ENCODE results near the gene HCN4.
"Not testable (repeated sequence)": the region's sequence is repeated elsewhere in the genome, so short reads cannot be mapped to it uniquely, and the experiment has no call there.

The HCN4 gene

GRCh38 chr15:73325191-73325861 is 43.4 kb downstream of the HCN4 start:
- no peak for DNase-seq (ENCODE audit: low spot score)

DNA sequence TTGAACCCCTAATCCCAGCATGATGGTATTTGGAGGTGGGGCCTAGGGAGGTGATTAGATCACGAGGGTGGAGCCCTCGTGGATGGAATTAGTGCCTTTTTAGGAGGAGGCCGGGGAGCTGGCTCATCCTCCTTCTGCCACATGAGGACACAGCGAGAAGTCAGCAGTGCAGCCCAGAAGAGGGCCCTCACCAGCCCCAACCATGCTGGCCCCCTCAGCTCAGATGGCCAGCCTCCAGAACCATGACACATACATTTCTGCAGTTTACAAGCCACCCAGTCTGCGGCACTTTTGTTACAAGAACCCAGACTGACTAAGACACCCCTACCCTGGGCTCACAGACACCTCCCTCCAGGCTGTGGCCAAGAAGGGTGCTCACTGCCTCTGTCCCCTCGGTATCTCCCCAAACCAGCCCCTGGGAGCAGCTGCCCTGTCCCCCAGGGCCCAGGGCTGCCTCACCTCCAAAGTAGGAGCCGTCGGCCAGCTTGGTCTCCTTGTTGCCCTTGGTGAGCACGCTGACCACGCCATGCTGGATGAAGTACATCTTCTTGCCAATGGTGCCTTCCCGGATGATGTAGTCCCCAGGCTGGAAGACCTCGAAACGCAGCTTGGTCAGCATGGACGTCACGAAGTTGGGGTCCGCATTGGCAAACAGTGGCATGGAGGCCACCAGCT is 44.1 kb downstream of the HCN4 start:
- no peak for DNase-seq (ENCODE audit: low spot score)

GRCh38 chr15:73323956-73324355 is 44.8 kb downstream of the HCN4 start:
- DNase-seq (ENCODE audit: low spot score), result no peak

DNA sequence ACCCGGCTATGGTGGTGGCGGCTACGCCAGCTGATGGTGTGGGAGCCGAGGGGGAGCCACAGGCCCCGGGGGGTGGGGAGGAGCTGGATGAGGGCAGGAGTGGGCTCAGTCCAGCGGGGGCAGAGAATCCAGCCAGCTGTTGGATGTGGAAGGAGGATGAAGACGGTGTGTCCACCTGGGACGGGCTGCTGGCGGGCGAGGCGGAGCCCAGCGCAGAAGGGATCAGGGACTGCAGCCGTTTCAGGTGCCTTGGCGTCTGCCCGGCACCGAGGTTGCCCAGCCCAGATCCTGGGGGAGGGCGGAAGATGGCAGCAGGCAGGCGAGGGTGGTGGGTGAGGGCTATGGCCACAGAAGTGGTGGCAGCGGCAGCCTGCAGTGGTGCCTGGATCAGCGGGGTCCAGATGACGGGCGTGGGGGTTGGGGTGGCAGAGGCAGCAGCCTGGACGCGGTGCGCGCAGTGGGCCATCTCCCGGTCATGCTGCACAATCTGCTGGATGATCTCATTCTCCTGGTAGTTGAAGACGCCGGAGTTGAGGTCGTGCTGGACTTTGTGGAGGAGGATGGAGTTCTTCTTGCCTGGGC is 45.3 kb downstream of the HCN4 start:
- no peak for DNase-seq (ENCODE audit: low spot score)

DNA sequence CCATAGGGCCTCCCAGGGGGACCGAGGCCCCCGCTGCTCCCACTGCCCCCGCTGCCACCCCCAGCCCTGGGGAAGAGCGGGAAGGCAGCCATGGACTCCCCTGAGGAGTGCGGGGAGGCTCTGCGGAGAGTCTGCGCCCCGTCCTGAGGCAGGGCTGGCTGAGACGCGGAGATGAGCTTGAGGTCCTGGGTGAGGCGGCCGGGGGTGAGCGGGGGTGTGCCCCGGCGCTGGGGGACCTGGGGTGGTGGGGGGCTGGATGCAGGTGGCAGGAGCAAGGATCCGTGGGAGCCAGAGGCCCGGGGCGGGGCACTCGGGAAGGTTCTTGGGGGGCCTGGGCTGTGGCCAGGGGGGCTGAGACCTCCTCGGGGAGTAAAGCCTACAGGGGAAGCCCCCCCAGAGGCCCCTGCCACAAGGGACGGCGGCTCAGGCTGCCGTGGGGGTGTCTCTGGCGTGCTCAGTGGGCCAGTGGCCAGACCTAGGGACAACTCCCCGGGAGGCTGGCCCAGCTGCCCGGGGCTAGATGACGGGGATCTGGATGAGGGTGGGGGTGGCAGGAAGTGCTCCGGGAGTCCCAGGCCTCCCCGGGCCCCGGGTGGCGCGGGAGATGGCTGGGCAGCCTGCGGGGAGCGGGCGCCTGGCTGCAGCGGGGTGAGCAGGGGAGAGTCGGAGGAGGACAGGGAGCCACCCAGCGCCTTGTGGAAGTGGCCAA is 45.9 kb downstream of the HCN4 start:
- no peak for DNase-seq (ENCODE audit: low spot score)

GRCh38 chr15:73321496-73322450 is 47.0 kb downstream of the HCN4 start:
- DNase-seq (ENCODE audit: low spot score), result no peak

- no peak for DNase-seq (ENCODE audit: low spot score)
These were observed 48.1 kb downstream of the HCN4 start for GRCh38 chr15:73320619-73321180.

DNA sequence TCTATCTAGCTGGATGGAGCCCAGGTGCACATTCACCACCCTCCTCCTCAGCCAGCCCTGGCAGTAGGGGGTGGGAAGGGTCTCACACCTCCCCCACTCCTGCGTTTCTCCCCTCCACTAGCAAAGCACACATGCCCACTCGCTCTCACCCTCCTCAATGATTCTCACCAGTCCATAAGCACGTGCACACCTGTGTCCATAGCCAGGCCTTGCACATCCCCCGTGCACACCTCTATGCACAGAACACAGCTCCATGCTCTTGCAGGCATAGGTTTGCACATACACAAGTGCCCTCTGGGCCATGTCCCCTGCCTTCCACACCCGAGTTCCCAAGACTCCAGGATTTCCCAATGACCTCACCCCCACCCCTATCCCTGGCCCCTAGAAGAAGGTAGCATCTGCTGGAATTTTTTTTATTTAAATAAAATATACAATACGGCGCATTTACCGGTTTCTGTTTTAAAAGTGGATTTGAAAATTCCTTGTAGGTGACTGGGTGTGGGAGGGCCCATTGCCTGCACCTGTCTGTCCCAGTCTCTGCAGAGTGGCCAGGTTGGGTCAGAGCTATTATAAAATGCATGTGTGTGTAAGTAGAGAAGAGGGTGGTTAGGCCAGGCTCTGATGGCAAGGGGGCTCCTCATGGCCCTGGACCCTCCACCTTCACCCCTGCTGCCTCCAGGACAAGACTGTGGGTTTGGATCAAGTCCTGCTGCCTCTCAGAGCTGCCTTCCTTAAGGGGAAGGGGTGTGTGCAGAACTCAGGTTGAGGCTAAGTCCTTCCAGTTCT is 49.1 kb downstream of the HCN4 start:
- no peak for DNase-seq (ENCODE audit: low spot score)

- DNase-seq (ENCODE audit: low spot score), result no peak
These were observed 50.1 kb downstream of the HCN4 start for GRCh38 chr15:73318463-73319351.

DNA sequence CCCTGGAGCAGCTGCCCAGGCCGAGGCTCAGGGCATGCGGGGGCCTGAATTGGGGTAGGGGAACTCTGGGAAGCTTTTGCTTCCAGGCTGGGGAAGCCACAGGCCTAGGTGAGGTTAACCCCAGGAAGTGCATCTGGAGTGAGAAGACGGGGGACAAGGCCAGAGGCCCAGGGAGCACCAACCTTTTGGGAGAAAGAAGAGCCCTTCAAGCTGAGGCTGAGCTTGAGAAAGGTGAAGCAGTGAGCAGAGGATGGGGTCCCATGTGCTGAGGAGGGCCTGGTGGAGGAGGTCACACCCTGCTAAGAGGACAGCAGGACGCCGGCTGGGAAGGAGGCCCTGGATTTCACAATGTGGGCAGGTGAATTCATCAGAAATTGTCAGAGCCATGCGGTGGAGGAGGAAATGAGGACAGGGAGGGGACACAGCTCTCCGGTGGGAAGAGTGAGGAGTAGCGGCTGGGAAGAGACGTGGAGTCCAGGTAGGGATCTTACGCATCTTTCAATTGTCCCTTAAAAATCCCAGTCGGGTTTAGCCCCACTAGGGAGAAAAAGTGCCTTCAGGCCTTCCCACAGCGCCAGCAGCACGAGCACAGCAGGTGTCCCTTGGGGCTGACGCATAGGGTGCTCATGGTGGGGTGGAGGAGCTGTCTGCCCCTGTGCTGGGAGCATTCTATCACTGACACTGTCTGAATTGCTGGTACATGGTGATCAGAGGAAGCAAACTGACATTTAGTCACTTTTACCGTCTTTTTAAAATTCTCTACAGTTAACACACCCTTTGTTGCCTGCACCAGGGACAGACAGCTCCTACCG is 50.9 kb downstream of the HCN4 start:
- DNase-seq (ENCODE audit: low spot score), result no peak

- DNase-seq (ENCODE audit: low spot score), result no peak
These were observed 54.9 kb downstream of the HCN4 start for GRCh38 chr15:73313861-73314260.

DNA sequence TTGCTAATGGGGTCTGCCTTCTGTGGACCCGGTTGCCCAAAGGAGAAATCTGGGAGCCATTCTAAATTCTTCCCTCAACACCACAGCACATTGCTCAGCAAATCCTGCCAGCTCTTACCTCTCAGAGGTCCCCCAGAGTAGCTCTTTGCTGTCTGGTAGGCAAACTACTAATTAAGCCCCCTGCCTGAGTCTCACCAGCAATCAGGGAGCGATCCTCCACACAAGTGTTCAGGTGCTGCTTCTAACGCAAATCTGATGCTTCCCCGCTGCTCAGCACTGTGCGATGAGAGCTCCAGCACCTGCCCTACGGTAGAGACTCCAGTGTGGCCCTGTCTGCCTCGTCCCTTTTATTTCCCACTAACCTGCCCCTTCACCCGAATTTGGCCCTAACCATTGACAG is 60.5 kb downstream of the HCN4 start:
- no peak for DNase-seq (ENCODE audit: low spot score)

GRCh38 chr15:73305331-73306211 is 63.2 kb downstream of the HCN4 start:
- peak; percentile 54 for DNase-seq (ENCODE audit: low spot score)

DNA sequence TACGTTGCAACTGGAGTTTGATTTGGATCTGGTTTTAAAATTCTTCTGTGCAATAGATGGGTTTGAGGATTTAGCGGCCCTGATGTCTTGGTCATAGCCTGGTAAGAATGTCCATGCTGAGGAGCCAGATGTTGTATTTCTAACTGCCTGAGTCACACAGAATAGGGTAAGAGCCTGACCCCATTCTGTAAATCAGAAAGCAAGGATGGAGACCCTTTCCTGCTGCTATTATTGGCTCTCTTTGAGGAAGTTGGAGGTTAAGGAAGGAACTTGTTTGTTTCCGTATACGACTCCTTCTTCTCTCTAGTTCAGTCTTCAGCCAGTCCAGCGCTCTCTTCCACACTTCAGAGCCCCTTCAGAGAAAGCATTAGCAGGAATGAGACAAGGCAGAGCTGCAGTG is 65.1 kb downstream of the HCN4 start:
- peak; percentile 12 for DNase-seq (ENCODE audit: low spot score)

GRCh38 chr15:73300286-73300685 is 68.5 kb downstream of the HCN4 start:
- DNase-seq (ENCODE audit: low spot score), result not testable (repeated sequence)

DNA sequence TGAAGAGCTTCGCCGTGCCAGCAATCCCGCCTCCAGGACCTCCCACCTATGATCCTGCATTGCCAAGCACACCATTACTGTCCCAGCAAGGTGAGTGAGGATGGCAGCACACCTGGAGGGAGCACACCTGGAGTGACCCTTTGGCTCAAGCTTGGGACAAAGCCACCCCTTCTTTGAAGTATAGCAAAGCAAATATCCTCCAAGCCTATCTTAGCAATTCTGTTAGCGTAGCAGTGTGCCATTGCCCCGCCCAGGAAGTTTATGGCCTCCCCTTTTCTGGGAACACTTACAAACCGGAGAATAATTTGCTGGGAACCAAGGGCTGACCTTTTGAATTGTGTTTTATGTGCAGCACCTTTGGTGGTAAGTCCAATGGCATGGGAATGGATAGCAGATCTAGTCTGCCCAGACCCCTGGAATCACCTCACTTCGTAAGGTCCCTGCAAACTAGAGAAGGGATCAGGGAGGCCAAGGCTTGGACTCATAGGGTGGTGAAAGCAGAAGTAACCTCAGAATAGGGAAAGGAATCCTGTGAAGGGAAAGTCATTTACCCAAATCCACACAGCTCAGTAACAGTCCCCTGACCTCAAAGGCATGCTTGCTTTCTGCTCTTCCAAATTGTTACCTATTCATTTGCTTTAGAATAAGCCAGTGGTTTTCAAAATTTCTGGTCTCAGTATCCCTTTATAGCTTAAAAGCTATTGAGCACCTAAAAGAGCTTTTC is 70.1 kb downstream of the HCN4 start:
- DNase-seq (ENCODE audit: low spot score), result no peak
